Endodermal cell (in vitro differentiated cells): ENCODE measurements around the gene ADGRB2. TPM values are rescaled to one million over a fixed set of nuclear protein-coding genes. Genes with fewer than 3 reads are reported as not detected.
A peak's percentile ranks its signal among the peaks of the same experiment; 100 is the strongest.

Experiments used
- DNase-seq: peaks from one replicate; pipeline ENCODE4 v3.0.0-alpha.2; 2017
- H3K27ac ChIP-seq: 2 replicates; pipeline ENCODE4 v1.5.1; 2013; ENCODE audit warnings: mild to moderate bottlenecking, low read depth, low read length, moderate library complexity
- H3K27me3 ChIP-seq: 2 replicates; pipeline ENCODE4 v1.6.1; 2013; ENCODE audit warnings: mild to moderate bottlenecking, low read length, moderate library complexity; ENCODE audit not compliant: insufficient read depth, control insufficient read depth, poor library complexity, severe bottlenecking
- H3K36me3 ChIP-seq: 2 replicates; pipeline ENCODE4 v1.7.0; 2013; ENCODE audit warnings: mild to moderate bottlenecking, low read length, moderate library complexity; ENCODE audit not compliant: control insufficient read depth, insufficient read depth
- H3K4me1 ChIP-seq: one replicate; pipeline ENCODE4 v1.7.0; 2013; ENCODE audit warnings: low read length; ENCODE audit not compliant: control insufficient read depth, insufficient read depth
- H3K4me3 ChIP-seq: 2 replicates; pipeline ENCODE4 v1.5.1; 2013; ENCODE audit warnings: mild to moderate bottlenecking, low read length, moderate library complexity
- H3K9ac ChIP-seq: 2 replicates; pipeline ENCODE4 v1.6.1; 2013; ENCODE audit warnings: mild to moderate bottlenecking, low read length, moderate library complexity; ENCODE audit not compliant: poor library complexity, severe bottlenecking; ENCODE audit errors: extremely low read depth
- H3K9me3 ChIP-seq: 2 replicates; pipeline ENCODE4 v1.6.1; 2013; ENCODE audit warnings: mild to moderate bottlenecking, low read length, moderate library complexity; ENCODE audit not compliant: control insufficient read depth
- H3K27ac Mint-ChIP-seq: 2 replicates; pipeline ENCODE4 v1.8.0; 2020; ENCODE audit warnings: mixed read lengths
- H3K27me3 Mint-ChIP-seq: 2 replicates; pipeline ENCODE4 v1.8.0; 2021; ENCODE audit warnings: mild to moderate bottlenecking, mixed read lengths; ENCODE audit not compliant: insufficient read depth
- H3K36me3 Mint-ChIP-seq: 2 replicates; pipeline ENCODE4 v1.8.0; 2020; ENCODE audit warnings: low read depth, mixed read lengths
- H3K4me1 Mint-ChIP-seq: 2 replicates; pipeline ENCODE4 v1.8.0; 2020; ENCODE audit warnings: mixed read lengths
- H3K4me3 Mint-ChIP-seq: 2 replicates; pipeline ENCODE4 v1.8.0; 2020; ENCODE audit warnings: mild to moderate bottlenecking, moderate library complexity, mixed read lengths
- H3K9me3 Mint-ChIP-seq: 2 replicates; pipeline ENCODE4 v1.8.0; 2020; ENCODE audit warnings: mild to moderate bottlenecking, mixed read lengths
- CTCF ChIP-seq: fragments of 200-600 bp; sonication (generic); conservative IDR thresholded peaks from 2 replicates; pipeline ENCODE4 v1.5.0; 2021; ENCODE audit warnings: antibody characterized with exemption, mild to moderate bottlenecking
- WGBS, 2 experiments: methylation state at CpG; one replicate each; pipeline versions ENCODE4 v1.1.5 to v1.1.7; 2013; ENCODE audit warnings: missing lambda C conversion rate in 2 of 2, mixed read lengths in 1 of 2; ENCODE audit not compliant: insufficient coverage in 1 of 2, insufficient read length in 1 of 2; 5-methylcytosine and 5-hydroxymethylcytosine counted together
- total RNA-seq, 2 donors: library from RNA; stranded (reverse); fragmentation: NEBNext Ultra II Directional in 1 of 2; extraction: Animal tissue kit (Norgen Biotek cat#: 25700) in 1 of 2; gene quantifications; 2 replicates in 1 of 2; 3 replicates in 1 of 2; pipeline ENCODE4 v1.2.1, GENCODE V29; 2021

The ADGRB2 gene
- total RNA-seq, 2 donors from 2014 or later, result 13.1 to 22.7 TPM

DNA sequence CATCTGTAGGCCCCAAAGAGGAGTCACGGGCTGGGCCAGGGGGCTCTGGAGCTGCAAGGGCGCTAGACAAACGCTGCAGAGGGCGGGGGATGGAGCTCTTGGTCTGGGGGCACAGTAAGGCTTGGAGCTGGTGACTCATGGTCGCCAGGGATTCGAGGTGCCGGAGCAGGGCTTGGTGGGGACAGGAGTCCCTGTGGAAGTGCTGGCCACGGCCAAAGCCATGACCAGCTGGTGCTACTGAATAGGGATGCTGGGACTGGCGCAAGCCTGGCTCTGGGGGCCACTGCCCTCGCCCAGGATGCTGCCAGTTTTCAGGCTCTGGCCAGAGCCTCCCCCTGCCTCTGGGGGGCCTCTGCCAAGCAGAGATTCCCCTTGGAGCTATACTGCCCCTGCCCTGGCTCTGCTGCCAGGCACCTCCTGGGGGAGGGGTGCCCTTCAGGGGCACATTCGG is 26.5 kb upstream of the ADGRB2 start:
- whole genome bisulfite sequencing, 2 experiments, result 87 to 88% methylated on average over 10 to 11 of the region's 11 CpGs
- Mint-ChIP-seq H3K27ac (no peak overlapping the region), H3K36me3 (no peaks in the 10 kb centered on the region), H3K27me3 (peaks cover 6% of the 10 kb centered on the region), H3K9me3 (no peaks in the 10 kb centered on the region), H3K4me1 (peaks cover 16% of the 10 kb centered on the region), H3K4me3 (no peak overlapping the region)
- Histone ChIP-seq H3K27ac (no peak overlapping the region), H3K27me3 (no peaks in the 10 kb centered on the region), H3K4me1 (peaks cover 12% of the 10 kb centered on the region), H3K4me3 (no peak overlapping the region), H3K36me3 (no peaks in the 10 kb centered on the region), H3K9ac (no peak overlapping the region), H3K9me3 (no peaks in the 10 kb centered on the region)
- peak; percentile 51 for DNase-seq
- TF ChIP-seq CTCF, result no peak

GRCh38 chr1:31790140-31790539 is 26.0 kb upstream of the ADGRB2 start:
- Mint-ChIP-seq H3K9me3 (no peaks in the 10 kb centered on the region), H3K36me3 (no peaks in the 10 kb centered on the region), H3K4me1 (peaks cover 16% of the 10 kb centered on the region), H3K27ac (no peak overlapping the region), H3K27me3 (peaks cover 6% of the 10 kb centered on the region), H3K4me3 (no peak overlapping the region)
- 78 to 86% methylated on average over 3 of the region's 3 CpGs for WGBS, 2 experiments
- no peak overlapping the region for H3K4me3 ChIP-seq
- TF ChIP-seq CTCF, result no peak
- H3K27ac ChIP-seq, result no peak overlapping the region
- no peaks in the 10 kb centered on the region for H3K9me3 ChIP-seq
- peaks cover 12% of the 10 kb centered on the region for H3K4me1 ChIP-seq
- H3K27me3 ChIP-seq, result no peaks in the 10 kb centered on the region
- no peaks in the 10 kb centered on the region for H3K36me3 ChIP-seq
- H3K9ac ChIP-seq, result no peak overlapping the region
- peak; percentile 31 for DNase-seq

- Mint-ChIP-seq H3K36me3 (no peaks in the 10 kb centered on the region), H3K4me3 (peak overlapping the region; percentile 77), H3K4me1 (peaks cover 16% of the 10 kb centered on the region), H3K27me3 (peaks cover 6% of the 10 kb centered on the region), H3K9me3 (no peaks in the 10 kb centered on the region), H3K27ac (no peak overlapping the region)
- 21 to 35% methylated on average over 5 to 26 of the region's 26 CpGs for WGBS, 2 experiments
- H3K9me3 ChIP-seq, result no peaks in the 10 kb centered on the region
- peak; percentile 99 for DNase-seq
- H3K4me3 ChIP-seq, result peak overlapping the region; percentile 90
- H3K4me1 ChIP-seq, result peaks cover 12% of the 10 kb centered on the region
- peak; percentile 88 for TF ChIP-seq CTCF
- peak overlapping the region; percentile 77 for H3K9ac ChIP-seq
- H3K27me3 ChIP-seq, result no peaks in the 10 kb centered on the region
- H3K36me3 ChIP-seq, result no peaks in the 10 kb centered on the region
- H3K27ac ChIP-seq, result no peak overlapping the region
Measured at GRCh38 chr1:31789259-31790065, 25.3 kb upstream of the ADGRB2 start.
